Left lung (tissue), 10 donors: ENCODE measurements around the gene LIMCH1. TPM values are rescaled to one million over a fixed set of nuclear protein-coding genes. Genes with fewer than 3 reads are reported as not detected.

Experiments
- ATAC-seq: fragments of 200-7000 bp; cut with Tn5 transposase; one replicate; pipeline ENCODE4 v1.9.1; 2020; ENCODE audit warnings: moderate library complexity
- DNase-seq, 4 donors: peaks; one replicate each; pipeline ENCODE4 v3.0.0-alpha.2; 2013 to 2020
- H3K27ac ChIP-seq, 2 donors: fragments of 200-600 bp; sonication (generic) in 1 of 2; one replicate each; pipeline versions ENCODE4 v1.5.0 to v1.8.0; 2020 to 2021
- H3K27me3 ChIP-seq, 2 donors: fragments of 200-600 bp; sonication (generic) in 1 of 2; one replicate each; pipeline versions ENCODE4 v1.5.0 to v1.8.0; 2020 to 2021
- H3K36me3 ChIP-seq, 2 donors: fragments of 200-600 bp; sonication (generic) in 1 of 2; one replicate each; pipeline versions ENCODE4 v1.5.0 to v1.8.0; 2020 to 2021
- H3K4me1 ChIP-seq, 2 donors: fragments of 200-600 bp; one replicate each; pipeline ENCODE4 v1.8.0; 2021
- H3K4me3 ChIP-seq, 2 donors: fragments of 200-600 bp; sonication (generic) in 1 of 2; one replicate each; pipeline versions ENCODE4 v1.5.0 to v1.8.0; 2020 to 2021; ENCODE audit warnings: mild to moderate bottlenecking in 1 of 2
- H3K9me3 ChIP-seq, 2 donors: fragments of 200-600 bp; sonication (generic) in 1 of 2; one replicate each; pipeline versions ENCODE4 v1.5.0 to v1.8.0; 2020 to 2021
- CTCF ChIP-seq, 2 donors: fragments of 200-600 bp; sonication (generic) in 1 of 2; IDR thresholded peaks; one replicate each; pipeline versions ENCODE4 v1.5.0 to v1.8.0; 2021; ENCODE audit warnings: antibody characterized with exemption in 2 of 2
- intact Hi-C, 2 donors: fragments of 100-400 bp; cut with DNase I; formaldehyde crosslinking; loops; one replicate each; pipeline versions ENCODE4 v1.11.2 to v1.14.2; 2022
- polyA plus RNA-seq, 6 donors: library from polyadenylated mRNA; unstranded; fragments of 120-200 nt; gene quantifications; one replicate each; pipeline ENCODE4 v1.2.1, GENCODE V29; 2013; ENCODE audit not compliant: insufficient read length in 6 of 6
- total RNA-seq, 2 donors: library from RNA; stranded (reverse); fragmentation: NEBNext Ultra II Directional; extraction: Animal tissue kit (Norgen Biotek cat#: 25700); gene quantifications; one replicate each; pipeline ENCODE4 v1.2.1, GENCODE V29; 2021
- donor health status: DM: no; HTN: yes; CAD: no.
- donor health status: DM: no; HTN: no; CAD: no.

The LIMCH1 gene
- total and polyA plus RNA-seq, 8 donors = 90.6 to 183 (median 113) TPM

GRCh38 chr4:41631523-41631922 is 93.6 kb downstream of the LIMCH1 start:
- ATAC-seq (no peak), DNase-seq (no peak)
- H3K4me3 ChIP-seq = no peak overlapping the region
- H3K36me3 ChIP-seq = no peaks in the 10 kb centered on the region
- no peaks in the 10 kb centered on the region for H3K4me1 ChIP-seq
- no peaks in the 10 kb centered on the region for H3K27me3 ChIP-seq
- no peak for TF ChIP-seq CTCF (IDR thresholded peaks at IDR 0.05)
- intact Hi-C loops = no loop called here
- H3K27ac ChIP-seq = no peak overlapping the region
- H3K9me3 ChIP-seq = no peaks in the 10 kb centered on the region

- Histone ChIP-seq H3K36me3 (no peaks in the 10 kb centered on the region), H3K27ac (no peak overlapping the region), H3K27me3 (no peaks in the 10 kb centered on the region), H3K9me3 (no peaks in the 10 kb centered on the region), H3K4me3 (no peak overlapping the region), H3K4me1 (no peaks in the 10 kb centered on the region)
- intact Hi-C loops = no loop called here
- no peak for DNase-seq
- ATAC-seq = no peak
- no peak for TF ChIP-seq CTCF (IDR thresholded peaks at IDR 0.05)
Measured at GRCh38 chr4:41632481-41633073, 94.6 kb downstream of the LIMCH1 start.

GRCh38 chr4:41633321-41633720 is 95.4 kb downstream of the LIMCH1 start:
- Histone ChIP-seq H3K9me3 (no peaks in the 10 kb centered on the region), H3K4me1 (no peaks in the 10 kb centered on the region), H3K27ac (no peak overlapping the region), H3K27me3 (no peaks in the 10 kb centered on the region), H3K4me3 (no peak overlapping the region), H3K36me3 (no peaks in the 10 kb centered on the region)
- no peak for TF ChIP-seq CTCF (IDR thresholded peaks at IDR 0.05)
- DNase-seq (no peak), ATAC-seq (no peak)
- intact Hi-C loops = no loop called here

GRCh38 chr4:41635441-41635840 is 97.5 kb downstream of the LIMCH1 start:
- no peaks in the 10 kb centered on the region for H3K27me3 ChIP-seq
- H3K9me3 ChIP-seq = no peaks in the 10 kb centered on the region
- H3K36me3 ChIP-seq = no peaks in the 10 kb centered on the region
- H3K4me1 ChIP-seq = peaks cover 0 to 2% of the 10 kb centered on the region in 2 donors
- DNase-seq (no peak), ATAC-seq (no peak)
- H3K4me3 ChIP-seq = no peak overlapping the region
- H3K27ac ChIP-seq = no peak overlapping the region
- intact Hi-C loops = no loop called here
- no peak for TF ChIP-seq CTCF (IDR thresholded peaks at IDR 0.05)

- no peak overlapping the region for H3K4me3 ChIP-seq
- TF ChIP-seq CTCF (IDR thresholded peaks at IDR 0.05) = no peak
- DNase-seq (no peak), ATAC-seq (no peak)
- no peak overlapping the region for H3K27ac ChIP-seq
- no peaks in the 10 kb centered on the region for H3K9me3 ChIP-seq
- peaks cover 0 to 2% of the 10 kb centered on the region in 2 donors for H3K4me1 ChIP-seq
- H3K36me3 ChIP-seq = no peaks in the 10 kb centered on the region
- peaks cover 0 to 3% of the 10 kb centered on the region in 2 donors for H3K27me3 ChIP-seq
- intact Hi-C loops = no loop called here
Measured at GRCh38 chr4:41638203-41638602, 100.2 kb downstream of the LIMCH1 start.
